HG02763 (cell line): ENCODE results near the gene LIAS.
"Not testable (repeated sequence)": the region's sequence is repeated elsewhere in the genome, so short reads cannot be mapped to it uniquely, and the experiment has no call there.

Experiments used
- ATAC-seq: cut with Tn5 transposase; IDR thresholded peaks from one replicate; pipeline ENCODE4 v1.9.1; 2021; ENCODE audit warnings: mild to moderate bottlenecking, moderate library complexity; ENCODE audit not compliant: unreplicated experiment

Gene LIAS

GRCh38 chr4:39458505-39459300 lies at the start of gene LIAS, which contains the start of gene RPL9:
Gene LIAS, plus strand, starts transcription at chr4:39459056. Its CDS starts 62 bp downstream, at chr4:39459118.
Gene RPL9, minus strand, starts transcription at chr4:39458922. Its CDS starts 483 bp downstream, at chr4:39458439.
- ATAC-seq, result peak; percentile 90

GRCh38 chr4:39410415-39410814 lies 48.4 kb upstream of the LIAS start:
- ATAC-seq, result no peak

GRCh38 chr4:39411561-39411960 lies 47.3 kb upstream of the LIAS start:
- not testable (repeated sequence) for ATAC-seq

GRCh38 chr4:39415678-39416283 lies 43.1 kb upstream of the LIAS start:
- ATAC-seq, result no peak

GRCh38 chr4:39422247-39422646 lies 36.6 kb upstream of the LIAS start:
- no peak for ATAC-seq

- ATAC-seq, result not testable (repeated sequence)
Measured at GRCh38 chr4:39425297-39425696, 33.6 kb upstream of the LIAS start.

GRCh38 chr4:39426728-39427127 lies 32.1 kb upstream of the LIAS start:
- no peak for ATAC-seq

- ATAC-seq, result no peak
Measured at GRCh38 chr4:39427520-39428114, 31.2 kb upstream of the LIAS start.

- ATAC-seq, result no peak
Measured at GRCh38 chr4:39429476-39430334, 29.2 kb upstream of the LIAS start.

- ATAC-seq, result no peak
Measured at GRCh38 chr4:39433878-39434492, 24.9 kb upstream of the LIAS start.

- ATAC-seq, result no peak
Measured at GRCh38 chr4:39435659-39436563, 22.9 kb upstream of the LIAS start.

GRCh38 chr4:39441593-39441992 lies 17.3 kb upstream of the LIAS start:
- ATAC-seq, result no peak

GRCh38 chr4:39442998-39443397 lies 15.9 kb upstream of the LIAS start:
- no peak for ATAC-seq

GRCh38 chr4:39446483-39446841 lies 12.4 kb upstream of the LIAS start:
- ATAC-seq, result no peak

- ATAC-seq, result peak; percentile 79
Measured at GRCh38 chr4:39446842-39447573, 11.8 kb upstream of the LIAS start.

- no peak for ATAC-seq
Measured at GRCh38 chr4:39450618-39451017, 8.2 kb upstream of the LIAS start.

- no peak for ATAC-seq
Measured at GRCh38 chr4:39451423-39452023, 7.3 kb upstream of the LIAS start.

GRCh38 chr4:39452153-39452859 lies 6.5 kb upstream of the LIAS start:
- ATAC-seq, result no peak
